Amygdala (tissue), 56 donors: ENCODE measurements around the gene GLIS1.
"Not testable (repeated sequence)": the region's sequence is repeated elsewhere in the genome, so short reads cannot be mapped to it uniquely, and the experiment has no call there.

Source experiments
- DNase-seq, 56 donors: peaks; one replicate each; lab custom pipeline; 2025; lab: John Stamatoyannopoulos, UW

Gene GLIS1

DNA sequence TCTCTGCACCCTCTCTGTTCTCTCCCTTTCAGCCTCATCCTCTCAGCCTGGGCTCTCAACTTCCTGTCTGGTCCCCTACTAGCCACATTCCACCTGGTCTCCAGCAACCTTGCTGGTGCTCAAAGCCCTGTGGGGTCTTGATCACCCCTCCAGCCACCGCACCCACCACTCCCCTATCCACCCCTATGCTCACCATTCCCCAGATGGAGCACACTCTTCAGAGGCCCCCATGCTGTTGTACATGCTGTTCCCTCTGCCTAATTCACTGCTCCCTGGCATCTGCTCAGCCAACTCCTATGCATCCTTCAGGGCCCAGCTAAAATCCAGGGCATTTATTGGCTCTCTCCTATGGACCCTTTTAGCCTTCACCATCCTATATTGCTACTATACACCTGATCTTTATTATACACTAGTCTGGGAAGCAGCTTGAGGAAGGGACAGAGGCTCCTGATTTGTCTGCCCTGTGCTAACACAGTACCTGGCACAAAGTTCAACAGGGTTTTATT is 81.0 kb downstream of the GLIS1 start:
- DNase-seq = no peak

DNA sequence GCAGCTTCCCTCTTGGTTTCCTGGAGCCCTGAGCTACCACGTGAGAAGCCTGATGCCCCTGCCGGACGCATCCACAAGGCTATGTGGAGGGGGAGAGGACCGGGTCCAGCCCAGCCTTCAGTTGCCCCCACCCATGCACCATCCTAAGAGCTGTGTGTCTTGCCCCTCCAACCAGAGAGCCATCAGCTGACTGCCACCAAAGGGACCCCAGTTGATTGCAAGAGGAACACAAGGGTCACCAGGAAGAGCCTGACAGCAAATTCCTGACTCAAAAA is 81.5 kb downstream of the GLIS1 start:
- no peak for DNase-seq

DNA sequence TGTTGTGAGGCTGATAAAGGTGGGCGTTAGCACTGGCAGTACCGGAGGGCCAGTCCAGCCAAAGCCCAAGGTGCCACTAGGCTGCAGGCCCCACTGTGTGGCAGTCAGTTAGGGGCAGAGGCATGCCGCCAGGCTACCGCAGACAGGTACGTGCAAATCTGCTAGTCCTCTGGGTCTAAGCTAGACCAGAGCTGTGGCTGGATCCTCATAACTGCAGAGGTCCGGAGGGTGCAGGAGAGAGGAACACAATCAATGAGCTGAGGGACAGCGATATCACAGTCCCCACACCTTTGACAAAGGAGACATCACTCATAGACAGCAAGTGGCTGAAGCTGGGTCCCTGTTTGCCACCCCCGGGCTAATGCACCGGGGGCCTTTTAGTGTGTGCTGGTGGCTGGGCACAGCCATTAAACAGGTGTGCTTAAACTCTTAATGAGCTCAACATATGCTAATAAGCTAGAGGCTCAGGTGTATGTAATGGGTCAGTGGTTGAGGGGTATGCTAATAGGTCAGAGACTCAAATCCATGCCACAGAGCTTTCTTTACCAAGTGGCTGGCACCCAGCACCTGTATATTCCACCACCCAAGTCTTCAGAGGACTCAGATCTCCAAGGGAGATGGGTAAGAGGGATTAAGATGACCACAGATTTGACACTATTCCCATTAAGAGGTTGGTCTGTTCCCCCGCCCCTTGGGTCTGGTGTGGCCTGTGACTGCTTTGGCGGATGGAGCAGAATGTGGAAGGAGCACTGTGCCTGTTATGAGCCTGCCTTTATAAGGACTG is 82.0 kb downstream of the GLIS1 start:
- peak in 3 of 56 donors; percentile 5 to 14 (median 10) for DNase-seq

DNA sequence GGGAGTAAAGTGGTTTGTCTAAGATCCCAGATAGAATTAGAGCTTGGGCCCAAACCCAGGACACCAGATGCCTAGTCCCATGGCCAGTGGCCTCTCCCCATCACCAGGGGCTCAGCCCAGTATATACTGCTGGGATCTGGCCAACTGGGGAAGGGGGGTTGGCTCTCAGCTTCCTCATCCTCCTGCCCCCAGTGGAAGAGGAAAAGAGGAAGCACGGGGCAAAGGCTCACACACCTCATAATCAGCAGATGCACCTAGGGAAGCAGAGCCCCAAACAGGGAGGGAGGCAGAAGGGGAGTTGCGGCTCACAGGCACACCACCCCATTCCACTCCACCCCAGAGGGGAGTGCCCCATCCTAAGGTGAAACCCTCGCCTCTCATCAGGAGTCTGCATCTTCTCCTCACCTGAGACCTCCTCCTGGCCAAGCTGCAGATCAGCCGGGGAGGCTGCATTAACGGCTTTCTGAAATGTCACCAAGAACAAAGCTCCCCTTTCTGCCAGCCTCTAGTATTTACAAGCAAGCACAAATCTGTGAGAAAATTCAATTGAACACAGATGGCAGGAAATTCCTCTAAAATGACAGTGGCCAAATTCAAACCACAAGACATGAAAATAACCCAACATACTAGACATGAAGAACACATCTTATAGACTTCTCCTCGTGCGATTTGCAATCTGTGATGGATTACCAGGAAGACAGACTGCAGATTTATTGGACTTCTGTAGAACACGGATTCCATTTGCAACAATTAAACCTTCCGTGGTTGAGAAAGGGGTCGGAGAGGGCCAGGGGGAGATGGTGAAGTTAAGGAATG is 82.8 kb downstream of the GLIS1 start:
- DNase-seq = no peak

DNA sequence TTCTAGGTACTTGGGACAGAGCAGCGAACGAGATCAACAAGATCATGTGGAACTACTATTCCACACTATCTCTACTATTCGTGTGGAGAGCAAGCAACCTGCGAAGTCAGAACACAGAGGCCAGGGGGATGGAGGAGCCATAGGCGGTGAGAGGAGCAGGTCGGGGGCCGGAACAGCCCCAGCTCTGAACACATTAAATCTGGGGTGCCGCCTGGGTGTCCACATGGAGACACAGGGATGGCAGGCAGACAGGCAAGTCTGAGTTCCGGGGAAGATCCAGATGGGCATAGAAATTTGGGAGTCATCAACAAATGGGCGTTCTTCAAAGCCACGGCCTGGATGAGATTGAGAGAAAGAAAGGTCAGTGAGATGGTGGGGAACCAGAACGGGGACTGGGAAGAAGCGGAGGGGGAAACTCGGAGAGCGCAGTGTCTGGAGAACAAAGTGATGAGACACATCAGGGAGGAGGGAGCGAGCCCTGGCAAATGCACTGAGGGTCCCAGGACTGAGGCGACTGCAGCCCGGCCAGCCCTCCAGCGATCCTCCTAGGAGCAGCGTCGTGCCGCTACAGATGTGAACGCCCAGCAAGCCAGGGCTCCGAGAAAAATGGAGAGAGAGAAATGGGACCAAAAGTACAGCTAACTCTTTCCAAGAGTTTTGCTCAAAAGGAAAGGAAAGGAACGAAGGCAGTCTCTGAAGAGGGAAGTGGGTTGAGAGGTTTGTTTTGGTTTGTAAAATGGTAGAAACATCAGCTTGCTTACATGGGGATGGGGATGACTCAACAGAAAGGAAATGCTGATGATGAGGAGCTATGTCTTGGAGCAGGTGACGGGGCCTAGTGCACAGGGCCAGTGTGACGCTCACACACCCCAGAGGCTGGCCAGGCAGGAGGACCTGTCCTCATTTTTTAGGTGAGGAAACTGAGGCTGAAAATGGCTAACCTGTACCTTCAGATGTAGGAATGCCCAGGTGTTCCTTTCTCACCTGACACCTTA is 84.5 kb downstream of the GLIS1 start:
- no peak for DNase-seq

DNA sequence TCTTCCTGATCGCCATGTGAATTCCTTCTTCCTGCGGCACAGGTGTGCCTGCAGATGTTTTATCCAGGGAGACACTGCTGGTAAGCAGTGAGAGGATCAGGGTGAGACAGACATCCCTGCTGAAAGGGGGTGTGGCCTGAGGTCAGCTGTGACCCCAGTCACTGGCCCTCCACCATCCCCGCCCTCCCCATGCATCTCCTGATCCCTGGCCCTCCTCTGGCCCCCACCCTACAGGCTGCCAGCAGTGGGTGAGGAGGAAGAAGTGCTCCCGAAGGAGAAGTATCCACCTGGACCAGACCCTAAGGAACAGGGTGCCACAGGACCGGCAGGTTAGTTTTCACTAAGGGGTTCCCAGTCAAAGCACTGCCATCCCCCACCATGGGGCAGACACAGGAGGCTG is 85.3 kb downstream of the GLIS1 start:
- no peak for DNase-seq

DNA sequence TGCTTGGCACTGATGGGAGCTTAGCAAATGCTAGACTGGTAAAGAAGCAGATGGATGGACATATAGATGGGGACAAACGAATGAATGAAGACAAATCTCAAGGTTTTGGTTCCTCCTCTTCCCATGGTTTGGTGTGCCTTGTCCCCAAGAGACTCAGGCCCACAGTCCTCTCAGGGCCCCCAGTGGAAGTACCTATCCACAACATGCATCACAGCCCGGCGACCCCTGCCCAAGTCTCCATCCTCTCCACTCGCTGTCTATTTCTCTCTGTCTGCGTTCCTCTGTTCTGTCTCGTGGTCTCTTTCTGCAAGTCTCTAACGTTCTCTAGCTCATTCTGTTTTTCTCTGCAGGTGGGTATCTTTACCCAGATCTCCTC is 85.8 kb downstream of the GLIS1 start:
- DNase-seq = no peak

DNA sequence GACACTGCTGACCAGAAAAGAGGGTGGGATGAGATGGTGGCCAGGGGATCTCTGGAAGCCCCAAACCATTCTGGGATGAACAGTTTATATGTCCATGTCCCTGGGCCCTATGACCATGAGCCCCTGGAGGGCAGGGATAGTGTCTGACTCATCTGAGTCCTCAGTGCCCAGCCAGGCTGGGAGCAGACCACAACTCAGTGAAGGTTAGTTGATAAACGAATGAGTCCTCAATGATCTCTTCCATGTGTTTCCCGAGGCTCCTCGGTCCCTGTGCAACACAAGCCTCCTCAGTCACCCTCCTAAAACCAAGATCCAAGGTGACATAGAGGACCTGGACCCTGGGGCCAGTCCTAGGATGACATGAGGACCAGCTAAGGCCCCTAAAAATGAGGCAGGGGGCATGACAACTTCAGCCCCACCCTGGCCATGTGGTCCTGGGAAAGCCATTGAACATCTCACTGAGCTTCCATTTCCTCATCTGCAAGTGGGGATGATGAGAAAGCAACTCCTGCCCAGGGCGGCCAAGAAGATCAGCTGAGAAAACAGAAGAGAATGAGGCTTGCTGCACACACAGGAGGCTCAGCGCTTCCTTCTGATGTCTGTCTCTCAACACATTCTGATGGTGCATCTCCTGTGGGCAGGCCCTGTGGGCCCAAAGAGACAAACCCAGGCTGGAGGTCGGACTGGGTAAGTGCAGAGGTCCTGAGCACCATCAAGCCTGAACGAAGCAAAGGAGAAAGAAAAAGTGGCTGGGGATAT is 86.3 kb downstream of the GLIS1 start:
- no peak for DNase-seq

DNA sequence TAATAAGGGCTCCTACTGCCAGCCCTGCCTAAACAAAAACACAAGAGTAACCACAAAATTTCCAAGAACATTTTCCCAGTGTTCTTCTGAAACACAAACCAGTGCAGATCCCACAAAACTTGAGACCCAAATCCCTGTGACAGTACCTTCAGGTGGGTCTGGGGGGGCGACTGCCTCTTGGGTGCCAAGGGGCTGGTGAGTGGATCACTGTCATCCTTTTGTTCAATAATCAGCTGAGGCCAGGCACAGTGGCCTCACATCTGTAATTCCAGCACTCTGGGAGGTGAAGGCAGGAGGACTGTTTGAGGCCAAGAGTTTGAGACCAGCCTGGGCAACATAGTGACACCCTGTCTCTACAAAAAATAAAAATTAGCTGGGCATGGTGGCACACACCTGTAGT is 87.6 kb downstream of the GLIS1 start:
- DNase-seq = no peak

DNA sequence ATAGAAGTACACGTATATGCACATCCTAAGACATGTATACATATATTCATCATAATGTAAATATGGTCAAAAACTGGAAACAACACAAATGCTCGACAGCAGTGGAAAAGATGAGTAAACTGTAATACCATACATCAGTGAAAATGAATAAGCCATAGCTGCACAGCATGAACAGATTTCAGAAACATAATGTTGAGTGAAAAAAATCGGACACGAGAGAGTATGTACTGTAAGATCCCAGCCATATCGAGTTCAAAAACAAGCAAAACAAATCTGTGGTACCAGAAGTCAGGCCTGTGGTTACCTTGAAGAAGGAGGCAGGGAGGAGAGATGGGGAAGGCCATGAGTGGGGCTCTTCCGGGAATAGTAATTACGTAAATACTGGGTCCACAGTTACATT is 90.4 kb downstream of the GLIS1 start:
- DNase-seq = no peak

DNA sequence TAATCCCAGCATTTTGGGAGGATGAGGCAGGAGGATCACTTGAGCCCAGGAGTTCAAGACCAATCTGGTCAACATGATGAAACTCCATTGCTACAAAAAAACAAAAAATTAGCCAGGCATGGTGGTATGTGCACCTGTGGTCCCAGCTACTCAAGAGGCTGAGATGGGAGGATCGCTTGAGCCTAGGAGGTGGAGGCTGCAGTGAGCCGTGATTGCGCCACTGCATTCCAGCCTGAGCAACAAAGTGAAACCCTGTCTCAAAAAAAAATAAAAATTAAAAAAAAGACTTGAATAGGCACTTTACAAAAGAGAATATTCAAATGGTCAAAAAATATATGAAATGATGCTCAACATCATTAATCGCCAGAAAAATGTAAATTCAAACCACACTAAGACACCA is 91.0 kb downstream of the GLIS1 start:
- not testable (repeated sequence) for DNase-seq

DNA sequence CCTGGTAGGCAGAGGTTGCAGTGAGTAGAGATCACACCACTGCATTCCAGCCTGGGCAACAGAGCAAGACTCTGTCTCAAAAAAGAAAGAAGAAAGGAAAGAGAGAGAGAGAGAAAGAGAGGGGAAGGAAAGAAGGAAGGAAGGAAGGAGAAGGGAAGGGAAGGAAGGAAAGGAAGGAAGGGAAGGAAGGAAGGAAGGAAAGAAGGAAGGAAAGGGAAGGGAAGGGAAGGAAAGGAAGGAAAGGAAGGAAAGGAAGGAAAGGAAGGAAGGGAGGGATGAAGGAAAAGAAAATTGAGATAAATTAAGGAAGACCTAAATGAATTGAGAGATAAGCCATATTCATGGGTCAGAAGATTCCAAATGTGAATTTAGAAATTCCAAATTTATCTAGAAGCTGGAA is 92.2 kb downstream of the GLIS1 start:
- DNase-seq = no peak

DNA sequence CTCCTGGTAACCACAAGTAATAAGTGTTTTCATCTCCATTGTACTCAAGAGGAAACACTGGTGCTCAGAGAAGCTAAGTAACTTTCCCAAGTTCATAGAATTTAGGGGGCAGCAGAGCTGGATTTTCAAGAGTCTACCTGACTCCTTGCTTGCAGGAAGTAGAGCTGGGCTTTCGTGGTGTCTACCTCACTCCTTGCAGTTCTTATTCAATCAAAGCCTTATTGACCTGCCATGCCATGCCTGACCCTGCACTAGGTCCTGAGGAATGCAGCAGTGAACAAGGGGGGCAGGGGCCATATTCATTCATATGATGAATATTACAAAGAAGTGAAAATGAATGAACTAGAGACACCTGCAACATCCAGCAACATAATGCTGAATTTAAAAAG is 93.3 kb downstream of the GLIS1 start:
- no peak for DNase-seq

DNA sequence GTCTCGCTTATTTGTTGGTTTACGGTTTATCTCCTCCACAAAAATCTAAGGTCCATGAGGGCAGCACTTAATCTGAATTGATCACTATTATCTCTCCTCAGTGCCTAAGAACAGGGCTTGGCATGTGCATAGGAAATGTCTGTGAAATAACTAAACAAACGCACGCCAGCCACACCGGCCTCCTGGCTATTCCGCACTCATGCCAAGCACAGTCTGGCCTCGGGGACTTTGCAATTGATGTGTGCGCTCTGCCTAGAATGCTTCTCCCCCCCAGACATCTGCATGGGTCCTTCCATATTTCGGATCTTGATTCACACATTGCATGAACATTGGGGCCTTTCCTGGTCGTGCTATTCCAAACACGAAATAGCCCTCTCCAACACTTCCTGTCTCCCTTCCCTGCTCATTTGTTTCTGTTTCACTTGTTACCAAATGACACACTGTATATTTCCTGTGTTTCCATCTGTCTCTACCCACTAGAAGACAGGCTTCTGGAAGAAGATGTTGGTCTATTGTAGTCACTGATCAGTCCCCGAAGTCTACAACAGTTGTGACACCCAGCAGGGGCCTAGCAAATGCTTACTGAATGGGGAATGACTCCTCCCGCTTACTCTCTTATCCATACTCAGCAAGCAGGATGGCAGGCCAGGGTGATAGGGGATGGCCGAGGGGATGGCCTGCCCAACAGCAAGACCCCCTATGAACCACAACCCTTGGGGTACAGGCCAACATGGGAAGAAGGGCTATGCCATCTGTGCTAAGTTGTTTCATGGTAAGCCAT is 93.9 kb downstream of the GLIS1 start:
- no peak for DNase-seq

DNA sequence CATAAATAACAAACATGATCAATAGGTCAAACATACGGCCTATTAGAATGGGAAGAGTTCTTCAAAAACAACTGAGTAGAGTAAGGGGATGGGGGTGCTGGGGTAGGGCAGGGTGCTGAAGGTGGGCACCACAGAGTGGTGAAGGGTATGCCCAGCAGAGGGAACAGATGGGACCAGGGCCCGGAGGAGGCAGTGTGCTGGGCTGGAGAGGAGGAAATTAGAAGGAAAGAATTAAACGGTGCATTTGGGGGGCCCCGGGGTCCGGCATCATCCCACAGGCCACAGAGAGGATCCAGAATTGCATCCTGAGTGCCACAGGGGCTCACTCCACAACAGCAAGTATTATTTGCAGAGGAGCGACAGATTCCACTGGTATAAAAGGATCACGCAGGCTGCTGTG is 94.5 kb downstream of the GLIS1 start:
- no peak for DNase-seq

DNA sequence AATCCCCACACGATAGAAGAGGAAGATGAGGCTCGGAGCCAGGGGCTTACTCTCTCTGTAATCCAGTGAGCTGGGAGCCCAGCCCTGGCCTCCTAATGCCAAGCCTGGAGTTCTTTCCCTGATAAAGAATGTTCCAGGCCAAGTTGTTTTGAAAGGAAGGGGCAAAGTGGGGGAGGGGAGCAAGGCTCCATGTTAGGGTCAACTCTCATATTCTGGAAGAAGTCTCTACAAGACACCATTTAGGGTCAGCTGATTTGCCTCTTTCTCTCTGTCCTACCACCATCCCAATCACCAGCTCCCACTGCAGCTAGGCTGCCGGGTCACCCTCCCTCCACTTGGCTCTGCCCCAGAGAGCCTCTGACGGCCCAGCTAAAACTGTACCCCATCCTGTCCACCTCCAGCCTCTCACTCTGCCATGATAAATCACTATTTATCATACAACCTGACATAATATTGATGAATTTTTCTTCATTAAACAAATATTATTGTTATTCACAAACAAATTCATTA is 95.0 kb downstream of the GLIS1 start:
- DNase-seq = no peak

DNA sequence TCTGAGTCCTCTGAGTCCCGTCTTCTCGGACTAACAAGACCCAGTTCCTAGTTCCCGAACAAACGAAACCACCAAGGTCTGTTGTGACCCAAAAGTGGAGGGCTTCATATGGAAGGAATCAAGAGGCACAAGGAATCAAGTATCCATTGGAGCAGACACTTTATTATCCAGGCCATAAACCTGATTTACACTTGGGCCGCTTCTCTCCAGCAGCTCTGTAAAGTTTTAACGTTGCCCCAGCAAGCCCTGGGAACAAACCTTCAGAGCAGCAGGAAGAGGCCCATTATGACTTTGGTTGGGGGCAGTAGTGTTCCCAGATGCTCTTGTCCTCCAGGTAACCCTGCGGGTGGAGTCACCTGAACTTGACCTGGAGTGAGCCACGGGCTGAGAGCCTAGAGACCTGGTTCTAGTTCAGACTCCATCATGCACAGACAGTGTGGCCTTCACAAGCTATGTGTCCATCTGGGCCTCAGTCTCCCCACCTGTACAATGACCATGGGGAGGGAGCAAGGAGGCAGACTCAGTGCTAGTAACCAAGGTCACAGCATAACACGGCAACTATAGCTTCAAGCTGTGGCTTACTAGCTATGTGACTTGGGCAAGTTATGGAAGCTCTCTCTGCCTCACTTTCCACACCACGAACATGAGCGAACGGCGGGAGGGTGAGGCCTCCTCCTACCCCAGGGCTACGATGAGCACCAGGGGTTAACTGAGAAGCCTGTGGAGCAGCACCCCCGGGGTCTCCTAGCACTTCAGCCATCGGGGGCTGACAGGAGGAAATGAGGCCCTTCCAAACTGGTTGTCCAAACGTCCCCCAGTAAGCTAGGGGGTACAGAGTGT is 95.7 kb downstream of the GLIS1 start:
- DNase-seq = no peak

DNA sequence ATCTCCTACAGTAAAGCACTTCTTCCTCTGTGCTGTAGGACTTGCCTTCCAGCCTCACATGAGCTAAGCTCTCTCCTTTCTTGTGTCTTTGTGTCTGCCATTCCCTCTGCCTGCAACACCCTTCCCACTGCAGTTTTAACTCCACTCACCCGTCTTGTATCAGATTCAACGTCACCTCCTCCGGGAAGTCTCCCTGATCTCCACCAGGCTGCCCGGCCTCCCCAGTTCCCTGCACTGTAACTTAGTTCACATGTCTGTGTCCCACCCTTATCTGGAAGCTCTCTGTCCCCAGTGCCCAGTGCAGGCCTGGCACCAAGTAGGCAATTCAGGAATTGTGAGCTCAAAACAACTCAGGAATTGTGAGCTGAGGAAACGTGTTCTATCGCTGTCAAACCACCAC is 96.4 kb downstream of the GLIS1 start:
- no peak for DNase-seq
